COR-L47 (cell line): ENCODE data around the gene DNAH3.
A peak's percentile ranks its signal among the peaks of the same experiment; 100 is the strongest.
"Not testable (repeated sequence)": the region's sequence is repeated elsewhere in the genome, so short reads cannot be mapped to it uniquely, and the experiment has no call there.

ENCODE experiments used
- DNase-seq: peaks from one replicate; lab custom pipeline; 2025; lab: John Stamatoyannopoulos, UW

Gene DNAH3

DNA sequence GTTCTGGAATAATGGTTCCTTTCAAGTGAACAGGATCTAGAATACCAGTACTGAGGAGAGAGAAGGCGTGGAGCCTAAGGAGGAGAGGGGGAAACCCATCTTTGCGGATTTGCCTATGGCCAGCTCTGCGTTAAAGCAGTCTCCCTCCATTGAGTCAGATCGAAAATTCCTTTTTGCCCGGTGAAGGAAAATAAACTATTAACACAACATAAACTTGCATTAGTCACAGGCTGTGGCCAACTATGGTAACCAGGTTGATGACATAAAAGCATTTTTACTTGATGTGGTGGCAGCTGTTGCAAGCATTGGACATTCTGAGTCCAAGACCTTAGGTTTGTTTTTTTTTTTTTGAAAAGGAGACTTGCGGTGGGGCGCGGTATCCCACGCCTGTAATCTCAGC lies 16.7 kb upstream of the DNAH3 start:
- DNase-seq: no peak

DNA sequence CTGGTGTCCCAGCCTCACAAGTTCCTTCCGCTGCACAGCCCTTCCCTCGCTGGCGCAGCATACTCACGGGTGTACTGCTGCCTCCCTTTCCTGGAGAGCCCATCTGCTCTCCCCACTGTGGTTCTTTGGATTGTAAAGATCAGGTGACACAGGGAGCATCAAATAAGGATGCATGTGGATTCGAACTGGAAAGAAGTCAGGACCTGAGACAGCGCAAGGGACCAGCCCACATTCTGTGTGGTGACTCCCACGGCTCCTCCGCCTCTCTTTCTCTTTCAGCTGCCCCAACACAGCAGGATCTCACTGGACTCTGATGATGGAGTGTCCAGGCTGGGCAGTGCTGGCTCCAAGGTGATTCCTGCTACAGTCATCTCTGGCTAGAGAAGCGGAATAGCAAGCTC lies 15.9 kb upstream of the DNAH3 start:
- no peak for DNase-seq

DNA sequence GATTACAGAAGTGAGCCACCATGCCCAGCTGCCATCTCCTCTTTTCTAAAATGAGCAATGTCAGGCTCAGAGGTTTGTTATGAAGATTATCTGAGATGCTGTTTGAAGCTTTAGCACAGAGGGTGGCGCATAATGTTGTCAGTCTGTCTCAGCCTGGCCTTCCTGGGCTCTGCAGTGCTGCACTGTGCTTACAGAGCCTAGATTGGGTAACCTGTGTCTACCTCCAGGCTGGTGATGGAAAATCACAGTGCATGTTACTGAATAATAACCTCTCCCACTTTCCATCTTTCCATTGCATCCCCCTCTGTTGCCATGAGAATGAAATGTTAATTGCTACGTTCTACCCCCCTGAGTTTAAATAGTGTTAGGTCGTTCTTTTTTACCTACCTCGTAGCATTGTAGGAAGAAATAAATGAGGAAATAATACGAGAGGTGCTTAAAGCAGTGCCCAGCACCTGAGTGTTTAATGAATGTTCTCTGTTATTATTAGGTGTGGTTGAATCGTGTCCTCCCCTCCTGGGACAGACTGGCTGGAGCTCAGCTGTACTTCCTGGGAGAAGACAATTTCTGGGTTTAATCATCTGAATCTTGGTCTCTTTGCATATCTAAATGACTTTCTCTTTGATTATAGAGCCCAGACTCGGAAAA lies 14.0 kb upstream of the DNAH3 start:
- DNase-seq: no peak

DNA sequence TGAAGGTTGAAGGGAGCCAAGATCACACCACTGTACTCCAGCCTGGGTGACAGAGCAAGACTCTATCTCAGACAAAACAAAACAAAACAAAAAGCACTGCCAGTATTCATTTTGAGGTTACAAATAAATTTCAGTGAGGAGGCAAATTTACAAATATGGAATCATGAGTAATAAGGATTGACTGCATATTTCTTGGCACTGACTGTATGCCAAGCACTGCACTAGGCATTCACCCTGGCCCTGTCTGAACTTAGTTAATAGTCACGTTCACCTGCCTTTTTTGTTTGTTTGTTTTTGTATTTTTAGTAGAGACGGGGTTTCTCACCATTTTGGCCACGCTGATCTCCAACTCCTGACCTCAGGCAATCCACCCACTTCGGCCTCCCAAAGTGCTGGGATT lies 12.9 kb upstream of the DNAH3 start:
- DNase-seq: no peak

DNA sequence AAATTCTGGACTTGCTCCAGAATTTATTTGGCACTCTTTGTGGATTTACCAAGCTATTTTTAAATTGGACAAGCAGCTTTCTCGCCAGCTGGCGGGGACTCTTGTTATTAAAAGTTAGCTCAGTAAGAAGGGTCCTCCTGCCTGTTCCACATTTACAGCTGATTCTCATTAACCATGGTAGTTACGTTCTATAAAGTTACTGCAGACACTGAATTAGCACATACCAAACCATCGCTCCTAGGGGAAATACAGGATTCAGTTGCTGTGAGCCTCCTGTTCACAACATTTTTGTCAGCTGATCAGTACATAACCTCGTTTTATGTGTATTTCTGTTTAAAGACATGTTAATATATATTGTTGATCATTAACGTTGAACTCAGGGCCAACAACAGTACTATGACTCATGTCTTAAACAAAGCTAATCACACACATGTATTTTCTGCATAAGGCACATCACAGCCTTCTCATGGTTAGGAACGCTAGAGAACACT lies 12.1 kb upstream of the DNAH3 start:
- DNase-seq: no peak

DNA sequence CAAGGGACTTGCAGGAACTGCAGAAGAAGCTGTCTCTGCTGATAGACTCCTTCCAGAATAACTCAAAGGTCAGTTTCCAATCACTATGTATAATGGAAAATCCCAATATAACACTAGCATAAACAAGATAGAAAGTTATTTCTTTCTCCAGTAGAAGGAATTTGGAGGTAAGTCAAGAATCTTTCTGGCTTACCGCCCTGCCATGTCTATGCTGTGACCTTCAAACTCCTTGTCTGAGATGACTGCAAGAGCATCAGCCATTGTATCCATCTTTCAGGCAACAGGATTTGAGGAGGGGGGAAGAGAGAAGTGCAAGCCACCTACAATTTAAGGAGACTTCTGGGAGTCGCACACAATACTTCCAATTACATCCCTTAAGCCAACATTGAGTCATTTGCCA lies 10.6 kb upstream of the DNAH3 start:
- no peak for DNase-seq

DNA sequence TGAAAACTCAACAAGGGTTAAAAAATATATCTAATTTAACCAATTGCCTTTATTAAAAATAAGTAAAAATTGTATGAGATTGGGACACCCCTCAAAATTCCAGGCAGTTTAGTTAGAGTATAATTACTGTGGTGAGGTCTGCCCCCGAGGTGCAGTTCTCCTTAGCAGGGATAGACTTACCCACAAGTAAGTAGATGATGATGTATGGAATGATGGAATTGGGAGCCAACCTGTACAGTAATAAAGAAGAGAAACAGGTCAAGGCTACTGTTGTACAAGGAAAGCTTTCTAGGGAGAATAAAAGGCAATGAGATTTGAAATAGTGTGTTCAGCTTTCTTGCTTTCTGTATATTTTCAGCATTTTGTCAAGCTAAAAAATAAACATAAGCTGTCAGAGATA lies 9.6 kb upstream of the DNAH3 start:
- DNase-seq: no peak

DNA sequence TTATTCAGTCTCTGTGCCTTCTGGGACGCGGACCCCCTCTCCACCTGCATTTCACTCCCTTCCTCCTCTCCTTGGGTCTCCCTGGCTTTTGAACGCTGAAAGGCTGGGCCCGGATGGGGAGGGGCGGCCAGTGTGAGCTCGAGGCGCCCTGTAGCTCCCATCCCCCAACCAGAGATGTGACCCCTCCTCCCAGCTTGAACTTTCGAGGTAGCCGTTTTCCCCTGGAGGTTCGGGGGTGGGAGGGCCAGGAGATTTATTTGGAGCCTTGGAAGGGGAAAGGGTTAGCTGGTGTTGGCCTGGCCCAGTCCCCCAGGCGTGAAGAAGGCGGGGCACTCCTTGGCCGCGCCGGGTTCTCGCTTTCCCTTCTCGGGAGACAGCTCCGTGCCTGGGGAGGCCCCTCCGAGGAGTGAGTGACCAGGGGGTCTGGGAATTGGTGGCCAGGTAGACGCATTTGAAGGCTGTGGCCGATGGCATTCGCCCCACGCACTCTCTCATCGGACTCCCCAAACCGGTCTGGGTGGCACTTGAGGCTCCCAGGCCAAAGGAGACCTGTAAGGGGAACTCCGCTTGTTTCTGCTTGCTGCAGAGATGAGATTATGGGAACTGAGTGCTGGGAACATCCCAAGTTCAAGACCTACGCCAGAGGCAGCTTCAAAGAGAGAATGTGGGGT lies 8.8 kb upstream of the DNAH3 start:
- DNase-seq: no peak

DNA sequence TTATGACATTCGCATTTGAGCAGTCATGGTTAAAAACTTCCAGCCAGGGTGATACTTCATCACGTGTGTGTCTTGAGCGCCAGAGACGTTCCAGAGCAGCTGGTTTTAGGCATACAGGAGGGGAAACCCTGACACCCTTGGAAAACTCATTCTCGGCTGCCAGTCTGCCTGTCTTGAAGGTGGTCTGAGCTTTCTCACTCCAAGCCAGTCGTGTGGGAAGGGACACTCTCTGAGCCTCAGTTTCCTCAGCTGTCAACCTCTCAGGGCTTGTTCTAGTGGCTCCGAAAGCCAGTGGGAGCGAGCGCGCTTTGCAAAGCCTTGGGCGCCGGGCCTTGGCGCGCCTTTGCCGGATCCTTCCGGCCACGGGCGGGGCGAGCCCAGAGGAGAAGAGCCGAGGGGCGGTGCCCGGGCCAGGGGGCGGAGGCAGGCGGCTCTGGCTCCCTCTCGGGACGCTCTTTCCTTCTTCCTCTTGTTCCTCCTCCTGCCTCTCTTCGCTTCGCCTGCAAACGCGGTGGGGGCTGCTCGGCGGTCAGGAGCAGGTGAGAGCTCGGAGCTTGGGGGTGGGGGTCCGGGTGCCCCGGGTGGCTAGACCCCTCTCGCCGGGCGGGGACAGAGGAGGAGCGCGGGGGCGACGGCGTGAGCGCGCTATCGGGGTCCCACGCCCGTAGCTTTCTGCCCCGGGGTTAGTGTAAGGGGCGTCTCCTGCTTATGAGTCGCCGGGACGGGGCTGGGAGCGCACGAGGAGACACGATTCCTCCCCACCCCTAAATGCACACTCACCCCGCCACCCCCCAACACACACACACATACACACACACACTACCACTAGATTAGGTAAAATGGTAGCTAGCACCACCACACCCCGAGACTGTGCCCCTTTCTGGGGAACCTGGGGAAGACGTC lies 7.8 kb upstream of the DNAH3 start, which contains the start of gene LDAF1:
LDAF1 (plus strand) TSS at position 467 of the 903 bp plus-strand sequence. CDS start 2,509 bp downstream, outside the sequence.
- DNase-seq: peak; percentile 10

DNA sequence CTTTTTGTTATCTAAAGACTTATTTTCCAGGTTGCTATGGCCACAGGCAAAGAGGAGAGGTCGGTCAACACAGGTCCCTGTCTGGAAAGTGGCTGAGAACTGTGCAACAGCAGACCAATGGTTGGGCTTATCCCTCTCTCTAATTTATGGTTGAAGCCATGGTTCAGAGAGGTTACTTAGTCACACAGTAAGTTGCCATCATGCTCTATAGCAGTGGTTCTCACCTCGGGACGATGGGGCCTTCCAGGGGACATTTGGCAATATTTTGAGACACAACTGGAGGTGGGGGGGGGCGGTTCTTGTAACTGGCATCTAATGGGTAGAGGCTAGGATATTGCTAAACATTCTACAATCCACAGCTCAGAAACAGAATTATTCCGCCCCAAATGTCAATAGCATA lies 7.0 kb upstream of the DNAH3 start:
- no peak for DNase-seq

DNA sequence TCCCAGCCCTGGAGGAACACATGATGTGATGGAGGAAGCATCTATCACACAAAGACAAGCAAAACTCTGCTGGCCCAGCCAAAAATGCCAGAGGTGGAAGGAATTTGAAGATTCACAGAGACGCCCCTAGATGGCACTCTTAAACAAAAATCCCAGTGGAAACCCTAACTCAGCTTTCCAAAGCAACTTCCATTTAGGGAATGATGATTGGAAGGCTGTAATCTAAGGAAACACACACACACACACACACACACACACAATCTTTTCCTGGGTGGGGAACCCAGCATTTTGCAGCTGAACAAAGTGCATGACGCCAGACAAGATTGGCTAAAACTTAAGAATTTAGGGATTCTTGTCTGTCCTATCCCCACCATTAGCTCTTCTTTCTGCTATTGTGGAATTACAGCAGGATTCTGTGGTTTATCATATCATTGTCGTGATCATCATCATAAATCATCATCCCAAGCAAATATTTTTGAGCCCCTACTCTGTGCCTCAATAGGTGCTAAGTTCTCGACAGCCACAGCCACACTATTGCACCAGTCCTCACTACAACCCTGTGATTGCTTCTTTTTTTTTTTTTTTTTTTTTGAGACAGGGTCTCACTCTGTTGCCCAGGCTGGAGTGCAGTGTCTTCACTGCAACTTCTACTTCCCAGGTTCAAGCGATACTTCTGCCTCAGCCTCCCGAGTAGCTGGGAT lies 6.3 kb upstream of the DNAH3 start:
- DNase-seq: peak; percentile 6

DNA sequence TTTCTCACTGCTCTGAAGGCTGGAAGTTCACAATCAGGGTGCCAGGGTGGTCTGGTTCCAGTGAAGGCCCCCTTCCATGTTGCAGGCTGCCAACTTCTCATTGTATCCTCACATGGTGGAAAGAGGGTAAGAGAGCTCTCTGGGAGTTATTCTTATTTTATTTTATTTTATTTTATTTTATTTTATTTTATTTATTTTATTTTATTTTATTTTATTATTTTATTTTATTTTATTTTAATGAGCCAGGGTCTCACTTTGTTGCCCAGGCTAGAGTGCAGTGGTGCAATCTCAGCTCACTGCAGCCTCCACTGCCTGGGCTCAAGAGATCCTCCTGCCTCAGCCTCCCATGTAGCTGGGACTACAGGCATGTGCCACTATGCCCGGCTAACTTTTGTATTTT lies 5.4 kb upstream of the DNAH3 start:
- not testable (repeated sequence) for DNase-seq

DNA sequence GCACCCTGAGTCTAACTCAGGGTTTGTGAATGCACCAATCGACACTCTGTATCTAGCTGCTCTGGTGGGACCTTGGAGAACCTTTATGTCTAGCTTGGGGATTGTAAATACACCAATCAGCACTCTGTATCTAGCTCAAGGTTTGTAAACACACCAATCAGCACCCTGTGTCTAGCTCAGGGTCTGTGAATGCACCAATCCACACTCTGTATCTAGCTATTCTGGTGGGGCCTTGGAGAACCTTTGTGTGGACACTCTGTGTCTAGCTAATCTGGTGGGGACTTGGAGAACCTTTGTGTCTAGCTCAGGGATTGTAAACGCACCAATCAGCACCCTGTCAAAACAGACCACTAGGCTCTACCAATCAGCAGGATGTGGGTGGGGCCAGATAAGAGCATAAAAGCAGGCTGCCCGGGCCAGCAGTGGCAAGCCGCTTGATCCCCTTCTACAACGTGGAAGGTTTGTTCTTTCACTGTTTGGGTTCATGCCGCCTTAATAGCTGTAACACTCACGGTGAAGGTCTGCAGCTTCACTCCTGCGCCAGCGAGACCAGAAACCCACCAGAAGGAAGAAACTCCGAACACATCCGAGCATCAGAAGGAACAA lies 2.6 kb upstream of the DNAH3 start:
- DNase-seq: not testable (repeated sequence)

DNA sequence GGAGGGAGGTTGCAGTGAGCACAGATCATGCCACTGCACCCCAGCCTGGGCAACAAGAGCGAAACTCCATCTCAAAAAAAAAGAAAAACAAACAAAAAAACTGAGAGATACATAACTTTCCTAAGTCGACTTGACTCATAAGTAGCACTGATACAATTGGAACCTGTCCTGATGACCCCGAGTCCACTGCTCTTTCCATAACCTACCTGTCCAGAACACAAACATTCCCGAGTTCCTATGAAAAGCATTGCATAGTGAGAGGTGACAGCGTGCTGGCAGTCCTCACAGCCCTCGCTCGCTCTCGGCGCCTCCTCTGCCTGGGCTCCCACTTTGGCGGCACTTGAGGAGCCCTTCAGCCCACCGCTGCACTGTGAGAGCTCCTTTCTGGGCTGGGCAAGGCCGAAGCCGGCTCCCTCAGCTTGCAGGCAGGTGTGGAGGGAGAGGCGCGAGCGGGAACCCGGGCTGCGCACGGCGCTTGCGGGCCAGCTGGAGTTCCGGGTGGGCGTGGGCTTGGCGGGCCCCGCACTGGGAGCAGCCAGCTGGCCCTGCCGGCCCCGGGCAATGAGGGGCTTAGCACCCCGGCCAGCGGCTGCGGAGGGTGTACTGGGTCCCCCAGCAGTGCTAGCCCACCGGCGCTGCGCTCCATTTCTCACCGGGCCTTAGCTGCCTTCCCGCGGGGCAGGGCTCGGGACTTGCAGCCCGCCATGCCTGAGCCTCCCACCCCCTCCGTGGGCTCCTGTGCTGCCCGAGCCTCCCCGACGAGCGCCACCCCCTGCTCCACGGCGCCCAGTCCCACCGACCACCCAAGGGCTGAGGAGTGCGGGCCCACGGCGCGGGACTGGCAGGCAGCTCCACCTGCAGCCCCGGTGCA lies 1.7 kb upstream of the DNAH3 start:
- not testable (repeated sequence) for DNase-seq

DNA sequence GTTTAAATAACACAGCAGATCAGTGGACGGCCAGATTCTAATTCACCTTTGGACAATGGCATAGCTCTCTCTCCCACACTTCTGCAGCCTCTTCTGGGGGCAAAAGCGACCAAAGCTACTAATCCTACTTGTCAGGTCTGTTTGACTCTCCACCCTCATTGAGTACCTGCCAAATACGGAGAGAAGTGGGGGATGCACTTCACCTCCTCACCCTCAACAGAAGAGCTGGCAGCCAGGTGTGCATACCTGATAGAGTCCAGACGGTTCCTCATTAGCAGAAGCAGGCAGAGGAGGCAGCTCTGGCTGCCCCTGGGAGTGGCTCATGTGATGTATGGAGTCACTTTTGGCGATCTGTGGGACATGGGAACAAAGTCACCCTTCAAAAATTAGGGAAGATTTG lies 4.9 kb downstream of the DNAH3 start:
- no peak for DNase-seq

DNA sequence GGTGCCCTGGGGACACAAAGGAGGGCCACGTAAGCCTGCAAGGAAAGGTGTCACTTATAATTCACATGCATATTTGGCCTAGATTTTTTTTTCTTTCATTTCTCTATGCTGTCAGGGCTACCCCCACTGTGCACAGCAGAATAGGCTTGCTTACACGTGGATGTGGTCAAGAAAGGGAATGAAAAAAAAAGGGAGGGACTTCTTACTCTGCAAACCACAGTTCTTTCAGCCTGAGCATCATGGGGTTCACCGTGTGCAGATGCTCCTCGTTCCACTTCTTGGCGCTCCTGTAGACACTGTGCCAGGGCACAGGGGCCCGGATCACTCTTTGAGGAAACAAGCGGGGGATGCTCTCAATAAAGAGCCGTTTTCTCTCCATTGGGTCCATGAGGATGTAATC lies 16.6 kb downstream of the DNAH3 start:
- no peak for DNase-seq

DNA sequence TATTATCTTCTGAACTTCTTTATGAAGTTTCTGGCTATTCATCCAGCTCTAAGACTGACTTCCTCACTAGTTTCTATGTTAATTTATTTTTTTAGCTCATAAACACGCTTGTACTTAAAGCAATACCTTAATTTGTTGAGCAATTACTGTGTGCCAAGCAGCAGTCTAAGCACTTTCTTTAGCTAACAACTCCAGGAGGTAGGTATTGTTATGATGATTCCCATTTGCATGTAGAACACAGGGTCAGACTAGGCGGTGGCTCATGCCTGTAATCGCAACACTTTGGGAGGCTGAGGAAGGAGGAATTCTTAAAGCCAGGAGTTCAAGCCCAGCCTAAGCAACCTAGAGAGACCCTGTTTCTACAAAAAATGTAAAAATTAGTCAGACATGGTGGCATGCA lies 19.8 kb downstream of the DNAH3 start:
- no peak for DNase-seq

DNA sequence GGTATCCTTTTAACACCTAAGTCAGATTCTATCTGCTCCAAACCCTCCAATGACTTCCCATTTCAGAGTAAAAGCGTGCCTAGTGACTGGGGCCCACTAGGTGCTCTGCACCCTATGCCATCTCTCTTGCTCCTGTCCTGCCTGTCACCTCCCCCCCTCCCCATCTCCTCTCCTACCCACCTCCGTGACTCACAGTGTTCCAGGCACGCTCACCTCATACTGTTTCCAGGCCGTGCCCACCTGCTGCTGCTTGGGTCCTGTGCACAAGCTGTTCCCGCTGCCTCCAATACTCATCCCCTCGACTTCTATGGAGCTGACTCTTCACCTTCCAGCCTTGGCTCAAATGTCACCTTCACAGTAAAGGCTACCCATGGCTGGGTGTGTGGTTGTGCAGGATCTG lies 21.7 kb downstream of the DNAH3 start:
- DNase-seq: no peak

DNA sequence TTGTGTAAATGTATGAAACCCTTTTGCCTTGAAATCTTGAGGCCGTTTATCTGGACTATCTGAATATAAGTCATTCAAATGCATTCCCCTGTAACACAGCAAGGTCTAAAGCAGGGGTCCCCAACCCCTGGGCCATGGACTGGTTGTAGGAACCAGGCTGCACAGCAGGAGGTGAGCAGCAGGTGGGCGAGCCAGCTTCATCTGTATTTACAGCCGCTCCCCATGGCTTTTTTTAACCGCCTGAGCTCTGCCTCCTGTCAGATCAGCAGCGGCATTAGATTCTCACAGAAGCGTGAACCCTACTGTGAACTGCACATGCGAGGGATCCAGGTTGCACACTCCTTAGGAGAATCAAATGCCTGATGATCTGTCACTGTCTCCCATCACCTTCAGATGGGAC lies 24.1 kb downstream of the DNAH3 start:
- DNase-seq: no peak

DNA sequence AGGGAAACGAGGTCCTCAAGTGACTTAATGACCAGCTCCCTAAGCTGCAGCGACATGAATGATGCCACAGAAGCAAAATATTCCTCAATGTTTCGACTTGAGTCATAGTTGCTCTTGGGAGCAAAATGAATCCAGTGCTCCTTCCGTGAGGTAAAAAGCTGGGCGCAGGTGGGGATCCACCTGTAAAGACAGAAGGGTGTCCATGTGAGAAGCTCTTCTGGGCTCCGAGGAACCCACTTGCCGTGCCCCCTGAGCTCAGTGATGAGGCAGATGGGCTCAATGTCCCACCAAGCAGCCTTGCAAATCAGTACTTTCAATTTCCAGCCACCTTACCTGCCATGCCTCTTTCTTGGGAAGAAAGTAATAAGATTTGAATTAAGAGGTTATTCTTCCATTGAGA lies 25.5 kb downstream of the DNAH3 start:
- no peak for DNase-seq
